SW 1271 (cell line): ENCODE results near the gene POLR1G.

Experiments
- DNase-seq, 2 experiments: peaks; one replicate each; lab custom pipeline; 2025; lab: John Stamatoyannopoulos, UW

Gene POLR1G

GRCh38 chr19:45446295-45446694, 39.9 kb downstream of the POLR1G start:
- DNase-seq, result peak in 1 of 2 experiments; percentile 36

- DNase-seq, result no peak
These were observed 40.5 kb downstream of the POLR1G start for GRCh38 chr19:45446944-45447343.

- no peak for DNase-seq
These were observed 41.9 kb downstream of the POLR1G start for GRCh38 chr19:45448425-45448756.

GRCh38 chr19:45448887-45449299, 42.4 kb downstream of the POLR1G start:
- no peak for DNase-seq

GRCh38 chr19:45450012-45450333, 43.5 kb downstream of the POLR1G start:
- no peak for DNase-seq

- no peak for DNase-seq
These were observed 44.8 kb downstream of the POLR1G start for GRCh38 chr19:45451131-45451849.

- no peak for DNase-seq
These were observed 45.5 kb downstream of the POLR1G start for GRCh38 chr19:45451850-45452387.

GRCh38 chr19:45455707-45456499, 49.5 kb downstream of the POLR1G start:
- peak; percentile 92 to 96 for DNase-seq

GRCh38 chr19:45456500-45456815, 50.0 kb downstream of the POLR1G start:
- DNase-seq, result no peak

- DNase-seq, result no peak
These were observed 51.3 kb downstream of the POLR1G start for GRCh38 chr19:45457776-45458175.
